B cell (primary cell): Measurements from ENCODE around the gene ANKS1B. TPM values are rescaled to one million over a fixed set of nuclear protein-coding genes. Genes with fewer than 3 reads are reported as not detected.

Experiments
- ATAC-seq: fragments of 200-7000 bp; cut with Tn5 transposase; one replicate; pipeline ENCODE4 v1.10.0; 2021; ENCODE audit warnings: low read depth, mild to moderate bottlenecking, moderate number of reproducible peaks, moderate library complexity
- CTCF ChIA-PET: fragments of 350-600 bp; sonication (Branson Sonifier 250); formaldehyde crosslinking; loops from one replicate; lab custom pipeline; 2021; ENCODE audit warnings: antibody characterized with exemption, inconsistent platforms; lab: Charles Lee
- POLR2A ChIA-PET: fragments of 350-600 bp; sonication (Branson Sonifier 250); formaldehyde crosslinking; loops from one replicate; lab custom pipeline; 2021; ENCODE audit warnings: antibody characterized with exemption; lab: Charles Lee
- DNase-seq: peaks from one replicate; pipeline ENCODE4 v3.0.0; 2013
- H2AFZ ChIP-seq: 2 replicates; pipeline ENCODE4 v1.6.1; 2012; ENCODE audit warnings: mild to moderate bottlenecking, low read depth, low read length; ENCODE audit not compliant: insufficient read depth, poor library complexity, severe bottlenecking
- H3K27ac ChIP-seq, 2 donors: 1 replicate in 1 of 2; 2 replicates in 1 of 2; pipeline ENCODE4 v1.5.1; 2012 to 2013; ENCODE audit warnings: low read length in 2 of 2, mild to moderate bottlenecking in 2 of 2, moderate library complexity in 1 of 2
- H3K27me3 ChIP-seq, 4 experiments: fragments of 200-600 bp in 1 of 4; sonication (generic) in 1 of 4; replicated peaks in 1 of 4; 1 replicate in 2 of 4; 2 replicates in 2 of 4; pipeline versions ENCODE4 v1.6.1 to v1.7.0; 2013 to 2016; ENCODE audit warnings: low read length in 3 of 4, mild to moderate bottlenecking in 2 of 4, mixed read lengths in 1 of 4, moderate library complexity in 1 of 4; ENCODE audit not compliant: insufficient read depth in 4 of 4, control insufficient read depth in 3 of 4; ENCODE audit errors: control extremely low read depth in 1 of 4
- H3K36me3 ChIP-seq, 2 experiments: replicated peaks in 1 of 2; 1 replicate in 1 of 2; 2 replicates in 1 of 2; pipeline versions ENCODE4 v1.6.1 to v1.7.1; 2013; ENCODE audit warnings: low read length in 1 of 2; ENCODE audit not compliant: insufficient read depth in 2 of 2, control insufficient read depth in 1 of 2; ENCODE audit errors: control extremely low read depth in 1 of 2, extremely low read depth in 1 of 2
- H3K4me1 ChIP-seq, 2 donors: fragments of 200-600 bp in 1 of 2; sonication (generic) in 1 of 2; 1 replicate in 1 of 2; 2 replicates in 1 of 2; pipeline versions ENCODE4 v1.5.1 to v1.6.1; 2013 to 2017; ENCODE audit warnings: low read length in 2 of 2; ENCODE audit not compliant: control insufficient read depth in 2 of 2, insufficient read depth in 2 of 2
- H3K4me2 ChIP-seq: replicated peaks from 2 replicates; pipeline ENCODE3; 2012; ENCODE audit warnings: mild to moderate bottlenecking, low read depth, low read length; ENCODE audit not compliant: poor library complexity, severe bottlenecking
- H3K4me3 ChIP-seq, 5 experiments: fragments of 200-600 bp in 1 of 5; sonication (generic) in 1 of 5; 1 replicate in 3 of 5; 2 replicates in 2 of 5; pipeline versions ENCODE4 v1.5.1 to v1.7.0; 2011 to 2016; ENCODE audit warnings: low read length in 4 of 5, mild to moderate bottlenecking in 4 of 5, low read depth in 2 of 5, control low read depth in 1 of 5, moderate library complexity in 1 of 5; ENCODE audit not compliant: insufficient read depth in 1 of 5; ENCODE audit errors: control extremely low read depth in 1 of 5, extremely low read depth in 1 of 5
- H3K79me2 ChIP-seq: fragments of 200-600 bp; sonication (generic); one replicate; pipeline ENCODE4 v1.6.0; 2016; ENCODE audit warnings: low read length; ENCODE audit not compliant: control insufficient read depth, insufficient read depth
- H3K9ac ChIP-seq: fragments of 200-600 bp; sonication (generic); 2 replicates; pipeline ENCODE4 v1.6.1; 2017; ENCODE audit warnings: mild to moderate bottlenecking, low read length, moderate library complexity
- H3K9me3 ChIP-seq, 3 donors: one replicate each; pipeline versions ENCODE4 v1.6.1 to v1.7.1; 2013; ENCODE audit warnings: low read length in 2 of 3; ENCODE audit not compliant: control insufficient read depth in 2 of 3, insufficient read depth in 1 of 3; ENCODE audit errors: control extremely low read depth in 1 of 3
- H4K20me1 ChIP-seq: 2 replicates; pipeline ENCODE4 v1.6.0; 2012; ENCODE audit warnings: mild to moderate bottlenecking, low read length; ENCODE audit not compliant: insufficient read depth, control insufficient read depth, poor library complexity, severe bottlenecking
- H3K27ac Mint-ChIP-seq: one replicate; pipeline ENCODE4 v1.8.0; 2021; ENCODE audit warnings: mixed read lengths
- H3K27me3 Mint-ChIP-seq: one replicate; pipeline ENCODE4 v1.8.0; 2021; ENCODE audit warnings: mixed read lengths
- H3K4me1 Mint-ChIP-seq: one replicate; pipeline ENCODE4 v1.8.0; 2021; ENCODE audit warnings: mixed read lengths
- H3K4me3 Mint-ChIP-seq: one replicate; pipeline ENCODE4 v1.8.0; 2021; ENCODE audit warnings: mixed read lengths
- H3K9me3 Mint-ChIP-seq: one replicate; pipeline ENCODE4 v1.8.0; 2022; ENCODE audit warnings: mixed read lengths; ENCODE audit not compliant: insufficient read depth
- EZH2 ChIP-seq: IDR thresholded peaks from 2 replicates; pipeline ENCODE4 v1.6.1; 2012; ENCODE audit warnings: borderline replicate concordance, low read depth, mild to moderate bottlenecking, moderate library complexity, low read length; ENCODE audit not compliant: insufficient read depth, poor library complexity, severe bottlenecking
- WGBS: methylation state at CpG from one replicate; pipeline ENCODE4 v1.1.5; 2013; ENCODE audit warnings: missing lambda C conversion rate; ENCODE audit not compliant: insufficient coverage; 5-methylcytosine and 5-hydroxymethylcytosine counted together
- intact Hi-C: fragments of 100-400 bp; cut with micrococcal nuclease; formaldehyde crosslinking; loops from one replicate; pipeline ENCODE4 v1.10.0; 2022
- polyA plus RNA-seq: library from polyadenylated mRNA; depleted of rRNA; stranded (reverse); fragments of >200 nt; gene quantifications from 2 replicates; pipeline ENCODE4 v1.2.3, GENCODE V29; 2012
- total RNA-seq, 2 donors: library from RNA; stranded (reverse); fragments of 120-200 nt in 1 of 2; gene quantifications; 1 replicate in 1 of 2; 2 replicates in 1 of 2; pipeline versions ENCODE4 v1.2.3 to v1.2.4, GENCODE V29; 2013 to 2022
- TF ChIP-seq, protein P1 (sequence below): fragments of 200-600 bp; IDR thresholded peaks from one replicate; pipeline ENCODE4 v1.8.0; 2022; ENCODE audit warnings: antibody characterized with exemption, mild to moderate bottlenecking

Gene ANKS1B
- total and polyA plus RNA-seq, 2 donors (not counting 1 experiment from before 2014, with no cell fraction given), result not detected

DNA sequence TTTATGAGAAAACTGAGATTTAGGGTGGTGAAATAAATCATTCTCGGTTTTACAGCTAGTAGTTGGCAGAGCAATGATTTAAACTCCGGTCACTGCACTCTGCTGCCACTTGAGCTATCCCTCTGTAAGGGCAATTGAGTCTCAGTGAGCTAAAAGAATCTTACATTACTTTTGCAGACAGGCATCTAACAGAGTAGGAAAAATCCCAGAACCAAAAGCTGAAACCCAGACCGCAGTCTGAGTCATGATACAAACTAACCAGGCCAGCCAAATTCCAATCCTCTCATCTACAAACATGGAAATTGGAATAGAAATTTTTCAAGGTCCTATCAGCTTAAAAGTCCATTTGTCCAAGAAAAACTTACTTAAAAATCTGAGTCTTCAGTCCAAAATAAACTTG is 73.7 kb downstream of the ANKS1B start:
- H3K4me1 Mint-ChIP-seq, result no peaks in the 10 kb centered on the region
- Histone ChIP-seq H3K4me2 (no peak overlapping the region), H3K4me1 (no peaks in the 10 kb centered on the region), H3K27ac (no peak overlapping the region), H3K36me3 (no peaks in the 10 kb centered on the region), H3K9ac (no peak overlapping the region), H3K27me3 (no peaks in the 10 kb centered on the region), H3K9me3 (no peaks in the 10 kb centered on the region), H2AFZ (no peak overlapping the region), H3K79me2 (no peaks in the 10 kb centered on the region), H3K4me3 (no peak overlapping the region), H4K20me1 (no peaks in the 10 kb centered on the region)
- H3K27ac Mint-ChIP-seq, result no peak overlapping the region
- no peak overlapping the region for H3K4me3 Mint-ChIP-seq
- TF ChIP-seq EZH2, result no peak
- TF ChIP-seq, protein P1, sequence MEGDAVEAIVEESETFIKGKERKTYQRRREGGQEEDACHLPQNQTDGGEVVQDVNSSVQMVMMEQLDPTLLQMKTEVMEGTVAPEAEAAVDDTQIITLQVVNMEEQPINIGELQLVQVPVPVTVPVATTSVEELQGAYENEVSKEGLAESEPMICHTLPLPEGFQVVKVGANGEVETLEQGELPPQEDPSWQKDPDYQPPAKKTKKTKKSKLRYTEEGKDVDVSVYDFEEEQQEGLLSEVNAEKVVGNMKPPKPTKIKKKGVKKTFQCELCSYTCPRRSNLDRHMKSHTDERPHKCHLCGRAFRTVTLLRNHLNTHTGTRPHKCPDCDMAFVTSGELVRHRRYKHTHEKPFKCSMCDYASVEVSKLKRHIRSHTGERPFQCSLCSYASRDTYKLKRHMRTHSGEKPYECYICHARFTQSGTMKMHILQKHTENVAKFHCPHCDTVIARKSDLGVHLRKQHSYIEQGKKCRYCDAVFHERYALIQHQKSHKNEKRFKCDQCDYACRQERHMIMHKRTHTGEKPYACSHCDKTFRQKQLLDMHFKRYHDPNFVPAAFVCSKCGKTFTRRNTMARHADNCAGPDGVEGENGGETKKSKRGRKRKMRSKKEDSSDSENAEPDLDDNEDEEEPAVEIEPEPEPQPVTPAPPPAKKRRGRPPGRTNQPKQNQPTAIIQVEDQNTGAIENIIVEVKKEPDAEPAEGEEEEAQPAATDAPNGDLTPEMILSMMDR, result no peak
- H3K9me3 Mint-ChIP-seq, result no peaks in the 10 kb centered on the region
- CTCF ChIA-PET, result no interaction called here
- DNase-seq (no peak), ATAC-seq (no peak)
- intact Hi-C loops, result no loop called here
- 100% methylated on average over 2 of the region's 3 CpGs for WGBS
- no peaks in the 10 kb centered on the region for H3K27me3 Mint-ChIP-seq
- POLR2A ChIA-PET, result no interaction called here

DNA sequence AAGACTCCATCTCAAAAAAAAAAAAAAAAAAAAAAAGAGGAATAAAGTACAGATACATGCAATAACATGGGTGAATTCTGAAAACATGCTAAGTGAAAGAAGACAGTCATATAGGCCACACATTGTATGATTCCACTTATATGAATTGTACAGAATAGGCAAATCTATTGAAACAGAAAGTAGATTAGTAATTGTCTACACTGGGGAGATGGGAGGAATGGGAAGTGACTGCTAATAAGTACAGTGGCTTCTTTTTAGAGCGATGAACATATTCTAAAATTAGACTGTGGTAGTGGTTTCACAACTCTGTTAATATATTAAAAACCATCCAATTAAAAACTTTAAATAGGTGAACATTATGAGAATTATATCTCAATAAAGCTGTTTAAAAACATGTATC is 74.4 kb downstream of the ANKS1B start:
- Histone ChIP-seq H3K27me3 (no peaks in the 10 kb centered on the region), H2AFZ (no peak overlapping the region), H3K4me3 (no peak overlapping the region), H3K27ac (no peak overlapping the region), H3K9me3 (no peaks in the 10 kb centered on the region), H3K4me2 (no peak overlapping the region), H3K9ac (no peak overlapping the region), H3K36me3 (no peaks in the 10 kb centered on the region), H3K4me1 (no peaks in the 10 kb centered on the region), H3K79me2 (no peaks in the 10 kb centered on the region), H4K20me1 (no peaks in the 10 kb centered on the region)
- CTCF ChIA-PET, result no interaction called here
- DNase-seq (no peak), ATAC-seq (no peak)
- Mint-ChIP-seq H3K27me3 (no peaks in the 10 kb centered on the region), H3K27ac (no peak overlapping the region), H3K9me3 (no peaks in the 10 kb centered on the region), H3K4me1 (no peaks in the 10 kb centered on the region), H3K4me3 (no peak overlapping the region)
- intact Hi-C loops, result no loop called here
- POLR2A ChIA-PET, result no interaction called here
- no peak for TF ChIP-seq EZH2
- TF ChIP-seq, protein P1, result no peak
- WGBS, result no CpG with 5 or more reads among the region's 1 CpG
